ENCODE results near the gene ASTN2.

Gene ASTN2

GRCh38 chr9:116700279-116700678 is 714.6 kb downstream of the ASTN2 start:
- H3K4me3 ChIP-seq (replicated peaks; ENCODE audit: low read depth, low read length) = no peak overlapping the region
- H3K27me3 ChIP-seq (replicated peaks; ENCODE audit: control insufficient read depth, insufficient read depth, low read length) = no peaks in the 10 kb centered on the region
- TF ChIP-seq CTCF (IDR thresholded peaks at IDR 0.05; ENCODE audit: insufficient read depth, low read length, poor library complexity, severe bottlenecking) = no peak
- no peak for DNase-seq (ENCODE audit: extremely low read depth, insufficient read length)
- H3K36me3 ChIP-seq (ENCODE audit: control insufficient read depth, insufficient read depth, low read length) = peaks cover 17% of the 10 kb centered on the region

GRCh38 chr9:116697887-116698286 is 717.0 kb downstream of the ASTN2 start:
- no peak for TF ChIP-seq CTCF (IDR thresholded peaks at IDR 0.05; ENCODE audit: insufficient read depth, low read length, poor library complexity, severe bottlenecking)
- H3K27me3 ChIP-seq (replicated peaks; ENCODE audit: control insufficient read depth, insufficient read depth, low read length) = no peaks in the 10 kb centered on the region
- no peak for DNase-seq (ENCODE audit: extremely low read depth, insufficient read length)
- H3K4me3 ChIP-seq (replicated peaks; ENCODE audit: low read depth, low read length) = no peak overlapping the region
- H3K36me3 ChIP-seq (ENCODE audit: control insufficient read depth, insufficient read depth, low read length) = peaks cover 17% of the 10 kb centered on the region

- Histone ChIP-seq H3K4me3 (replicated peaks; ENCODE audit: low read depth, low read length) (no peak overlapping the region), H3K27me3 (replicated peaks; ENCODE audit: control insufficient read depth, insufficient read depth, low read length) (no peaks in the 10 kb centered on the region), H3K36me3 (ENCODE audit: control insufficient read depth, insufficient read depth, low read length) (peaks cover 17% of the 10 kb centered on the region)
- TF ChIP-seq CTCF (IDR thresholded peaks at IDR 0.05; ENCODE audit: insufficient read depth, low read length, poor library complexity, severe bottlenecking) = no peak
- DNase-seq (ENCODE audit: extremely low read depth, insufficient read length) = no peak
Observed at GRCh38 chr9:116697362-116697761, 717.5 kb downstream of the ASTN2 start.

- H3K27me3 ChIP-seq (replicated peaks; ENCODE audit: control insufficient read depth, insufficient read depth, low read length) = no peaks in the 10 kb centered on the region
- TF ChIP-seq CTCF (IDR thresholded peaks at IDR 0.05; ENCODE audit: insufficient read depth, low read length, poor library complexity, severe bottlenecking) = no peak
- DNase-seq (ENCODE audit: extremely low read depth, insufficient read length) = no peak
- H3K36me3 ChIP-seq (ENCODE audit: control insufficient read depth, insufficient read depth, low read length) = peaks cover 14% of the 10 kb centered on the region
- no peak overlapping the region for H3K4me3 ChIP-seq (replicated peaks; ENCODE audit: low read depth, low read length)
Observed at GRCh38 chr9:116695438-116695837, 719.4 kb downstream of the ASTN2 start.

- no peak for DNase-seq (ENCODE audit: extremely low read depth, insufficient read length)
- H3K27me3 ChIP-seq (replicated peaks; ENCODE audit: control insufficient read depth, insufficient read depth, low read length) = no peaks in the 10 kb centered on the region
- H3K36me3 ChIP-seq (ENCODE audit: control insufficient read depth, insufficient read depth, low read length) = peaks cover 14% of the 10 kb centered on the region
- TF ChIP-seq CTCF (IDR thresholded peaks at IDR 0.05; ENCODE audit: insufficient read depth, low read length, poor library complexity, severe bottlenecking) = no peak
- no peak overlapping the region for H3K4me3 ChIP-seq (replicated peaks; ENCODE audit: low read depth, low read length)
Observed at GRCh38 chr9:116694785-116695291, 720.0 kb downstream of the ASTN2 start.

GRCh38 chr9:116693233-116693731 is 721.6 kb downstream of the ASTN2 start:
- H3K4me3 ChIP-seq (replicated peaks; ENCODE audit: low read depth, low read length) = no peak overlapping the region
- H3K27me3 ChIP-seq (replicated peaks; ENCODE audit: control insufficient read depth, insufficient read depth, low read length) = no peaks in the 10 kb centered on the region
- no peak for DNase-seq (ENCODE audit: extremely low read depth, insufficient read length)
- TF ChIP-seq CTCF (IDR thresholded peaks at IDR 0.05; ENCODE audit: insufficient read depth, low read length, poor library complexity, severe bottlenecking) = no peak
- H3K36me3 ChIP-seq (ENCODE audit: control insufficient read depth, insufficient read depth, low read length) = peaks cover 6% of the 10 kb centered on the region

Data from GM06990 (cell line).